Measurements from ENCODE around the gene PTPN2.
"Not testable (repeated sequence)": the region's sequence is repeated elsewhere in the genome, so short reads cannot be mapped to it uniquely, and the experiment has no call there.

PTPN2 gene

DNA sequence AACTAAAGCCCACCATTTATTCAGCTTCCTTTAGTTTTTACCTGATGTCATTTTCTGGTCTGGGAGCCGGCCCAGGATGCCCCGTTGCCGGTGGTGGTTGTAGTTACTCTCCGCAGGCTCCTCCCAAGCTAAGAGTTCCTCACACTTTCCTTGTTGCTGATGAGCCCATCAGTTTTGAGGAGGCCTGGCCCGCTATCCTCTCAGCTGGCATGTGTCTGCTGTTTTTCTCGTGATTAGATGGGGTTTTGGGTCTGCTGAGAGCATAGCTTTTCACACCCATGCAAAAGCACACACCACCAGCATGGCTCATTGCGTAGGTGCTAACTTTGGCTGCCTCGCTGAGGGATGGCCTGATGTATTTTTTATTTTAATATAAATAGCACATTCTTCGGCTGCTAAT is 109.1 kb downstream of the PTPN2 start:
- no peak for ATAC-seq (ENCODE audit: low read depth)
- Mint-ChIP-seq H3K4me1 (peaks cover 2% of the 10 kb centered on the region), H3K36me3 (no peaks in the 10 kb centered on the region), H3K4me3 (no peak overlapping the region), H3K27me3 (no peaks in the 10 kb centered on the region), H3K27ac (no peak overlapping the region), H3K9me3 (no peaks in the 10 kb centered on the region)
- no peak for DNase-seq (ENCODE audit: low spot score in 2 of 2)

DNA sequence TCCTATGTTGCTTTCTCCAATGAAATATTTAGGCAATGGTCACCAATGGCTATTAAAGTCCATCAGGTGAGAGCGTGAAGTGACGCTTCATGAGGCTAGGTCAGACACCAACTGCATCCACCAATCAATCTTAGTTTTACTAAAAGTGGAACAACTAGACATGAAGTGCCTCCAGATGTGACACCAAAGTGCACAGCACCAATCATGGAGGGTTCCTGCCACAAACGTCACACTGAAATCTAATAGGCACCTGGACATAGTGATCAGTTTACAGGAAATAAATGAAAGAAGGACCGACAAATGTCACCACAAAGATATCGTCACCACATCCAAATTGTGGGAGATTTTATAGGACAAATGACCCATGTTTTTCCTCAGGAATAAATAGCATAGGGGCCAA is 110.7 kb downstream of the PTPN2 start:
- Mint-ChIP-seq H3K27ac (no peak overlapping the region), H3K27me3 (no peaks in the 10 kb centered on the region), H3K4me1 (no peaks in the 10 kb centered on the region), H3K9me3 (no peaks in the 10 kb centered on the region), H3K36me3 (no peaks in the 10 kb centered on the region), H3K4me3 (no peak overlapping the region)
- ATAC-seq (ENCODE audit: low read depth) (no peak), DNase-seq (ENCODE audit: low spot score in 2 of 2) (no peak)

DNA sequence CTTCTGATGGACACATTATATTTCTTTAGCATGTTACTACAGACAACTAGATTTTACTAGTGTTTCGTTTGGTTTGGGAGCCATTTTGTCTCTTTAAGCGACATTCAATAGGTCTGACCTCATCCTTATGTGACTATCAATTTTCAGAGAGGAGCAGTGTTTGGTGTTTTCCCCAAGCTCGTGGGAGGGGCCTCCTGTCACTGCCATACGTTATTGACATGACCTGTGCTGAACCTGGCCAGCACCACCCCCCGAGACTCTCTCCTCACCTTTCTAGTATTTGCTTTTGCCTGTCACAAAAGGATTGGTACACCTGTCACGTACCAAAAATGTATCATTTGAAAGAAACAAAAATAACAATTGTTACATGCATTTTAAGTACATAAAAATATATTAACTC is 111.9 kb downstream of the PTPN2 start:
- no peaks in the 10 kb centered on the region for H3K27me3 Mint-ChIP-seq
- ATAC-seq (ENCODE audit: low read depth) (no peak), DNase-seq (ENCODE audit: low spot score in 2 of 2) (no peak)
- no peaks in the 10 kb centered on the region for H3K4me1 Mint-ChIP-seq
- H3K9me3 Mint-ChIP-seq: no peaks in the 10 kb centered on the region
- no peak overlapping the region for H3K27ac Mint-ChIP-seq
- H3K36me3 Mint-ChIP-seq: no peaks in the 10 kb centered on the region
- no peak overlapping the region for H3K4me3 Mint-ChIP-seq

DNA sequence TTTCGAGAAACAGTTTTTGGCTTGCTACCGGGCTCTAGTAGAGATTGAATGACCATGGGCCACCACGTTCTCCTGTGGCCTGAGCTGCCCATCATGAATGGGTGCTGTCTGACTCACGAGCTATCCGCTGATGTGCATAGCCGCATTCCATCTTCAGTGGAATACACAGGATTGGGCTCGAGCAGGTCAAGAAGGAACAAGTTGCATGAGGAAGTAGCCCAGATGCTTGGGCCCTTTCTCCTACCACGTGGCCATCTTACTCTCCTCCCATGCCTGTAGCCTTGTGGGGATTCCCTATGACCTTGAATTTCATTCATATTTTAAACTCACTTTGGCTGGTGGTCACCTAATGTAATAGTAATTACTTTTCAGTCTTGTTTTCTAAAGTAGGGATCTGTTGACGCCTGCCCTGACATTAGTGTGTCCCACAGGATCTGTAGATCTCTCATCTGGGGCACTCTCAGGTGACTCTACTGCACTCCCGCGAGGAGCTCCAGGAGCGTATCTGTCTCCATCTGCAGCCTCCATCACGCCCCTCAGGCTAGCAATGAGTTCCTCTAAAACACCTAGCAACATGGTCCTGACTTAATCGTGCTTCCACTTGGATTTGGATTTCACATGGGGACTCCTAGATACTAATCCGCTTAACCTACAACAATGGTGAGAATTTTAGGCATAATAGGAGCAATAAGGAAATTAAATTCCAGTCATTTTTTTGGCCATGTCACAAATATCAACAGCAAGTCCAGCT is 113.4 kb downstream of the PTPN2 start:
- H3K27me3 Mint-ChIP-seq: no peaks in the 10 kb centered on the region
- H3K4me1 Mint-ChIP-seq: no peaks in the 10 kb centered on the region
- no peaks in the 10 kb centered on the region for H3K36me3 Mint-ChIP-seq
- ATAC-seq (ENCODE audit: low read depth) (no peak), DNase-seq (ENCODE audit: low spot score in 2 of 2) (no peak)
- H3K27ac Mint-ChIP-seq: no peak overlapping the region
- no peak overlapping the region for H3K4me3 Mint-ChIP-seq
- H3K9me3 Mint-ChIP-seq: no peaks in the 10 kb centered on the region

DNA sequence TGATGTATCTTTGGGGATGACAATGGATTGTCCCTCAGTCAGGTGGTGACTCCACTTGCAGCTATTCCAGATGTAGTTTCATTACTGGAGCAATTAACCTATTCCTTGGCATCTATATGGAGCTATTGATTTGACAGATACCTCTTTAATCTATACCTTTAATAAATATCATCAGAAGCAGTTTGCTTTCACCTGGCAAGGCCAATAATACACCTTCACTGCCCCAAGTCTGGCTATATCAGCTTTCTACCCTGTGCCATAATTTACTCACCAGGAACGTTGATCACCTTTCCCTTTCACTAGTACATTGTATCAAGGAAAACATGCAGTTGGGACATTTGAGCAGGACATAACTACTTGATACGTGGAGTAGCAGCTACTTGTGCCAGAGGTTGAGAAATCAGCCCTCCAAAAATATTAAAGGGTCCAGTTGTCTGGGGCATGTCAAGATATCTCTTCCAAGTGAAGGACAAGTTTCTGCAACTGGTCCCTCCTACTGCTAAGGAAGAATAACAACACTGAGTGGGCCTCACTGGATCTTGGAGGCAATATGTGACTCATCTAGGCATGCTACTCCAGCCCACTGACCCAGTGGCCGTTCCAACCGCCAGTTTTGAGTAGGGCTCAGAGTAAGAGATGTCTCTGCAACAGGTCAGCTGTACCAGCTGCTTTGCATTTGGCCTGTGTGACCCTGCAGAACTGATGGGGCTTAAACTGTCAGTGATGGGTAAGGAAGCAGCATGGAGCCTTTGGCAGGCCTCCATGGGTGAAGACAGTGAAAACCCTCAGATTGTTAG is 114.2 kb downstream of the PTPN2 start:
- Mint-ChIP-seq H3K36me3 (no peaks in the 10 kb centered on the region), H3K27me3 (no peaks in the 10 kb centered on the region), H3K4me1 (no peaks in the 10 kb centered on the region), H3K27ac (no peak overlapping the region), H3K9me3 (no peaks in the 10 kb centered on the region), H3K4me3 (no peak overlapping the region)
- DNase-seq (ENCODE audit: low spot score in 2 of 2) (no peak), ATAC-seq (ENCODE audit: low read depth) (no peak)

DNA sequence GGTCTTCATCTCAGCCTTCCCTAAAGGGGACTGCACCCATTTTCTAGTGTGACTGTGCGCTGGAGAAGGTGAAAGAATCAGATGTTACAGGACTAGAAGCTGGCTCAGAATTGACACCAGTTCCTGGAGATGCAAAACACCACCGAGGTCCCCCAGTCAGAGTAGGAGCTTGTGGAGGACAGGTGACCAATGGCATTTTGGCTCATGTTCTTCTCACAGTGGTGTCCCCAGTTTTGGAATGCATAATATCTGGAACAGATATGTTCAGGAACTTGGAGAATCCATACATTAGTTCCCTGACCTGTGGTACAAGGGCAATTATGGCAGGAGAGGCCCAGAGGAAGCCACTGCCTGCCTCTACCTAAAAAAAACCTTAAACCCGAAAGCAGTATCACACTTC is 114.9 kb downstream of the PTPN2 start:
- Mint-ChIP-seq H3K36me3 (no peaks in the 10 kb centered on the region), H3K4me3 (no peak overlapping the region), H3K27ac (no peak overlapping the region), H3K9me3 (no peaks in the 10 kb centered on the region), H3K4me1 (no peaks in the 10 kb centered on the region), H3K27me3 (no peaks in the 10 kb centered on the region)
- no peak for ATAC-seq (ENCODE audit: low read depth)
- no peak for DNase-seq (ENCODE audit: low spot score in 2 of 2)

DNA sequence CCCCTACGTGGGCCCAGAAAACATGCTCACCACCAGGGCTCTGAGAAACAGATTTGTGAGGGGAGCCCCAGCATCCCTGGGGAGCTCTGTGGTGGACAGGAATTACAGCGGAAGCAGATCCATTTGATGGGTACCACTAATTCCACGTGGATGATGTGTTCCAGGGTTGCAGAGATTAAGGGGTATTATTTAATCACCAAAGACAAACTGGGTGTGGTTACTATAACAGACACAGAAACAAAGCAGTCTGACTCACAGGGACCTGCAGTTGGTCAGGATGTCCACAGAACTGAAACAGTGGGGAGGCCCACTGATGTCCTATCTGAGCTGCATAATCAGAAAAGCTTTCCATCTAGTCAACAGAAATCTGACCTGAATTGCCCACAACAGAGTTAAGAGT is 115.4 kb downstream of the PTPN2 start:
- H3K9me3 Mint-ChIP-seq: no peaks in the 10 kb centered on the region
- no peak overlapping the region for H3K27ac Mint-ChIP-seq
- ATAC-seq (ENCODE audit: low read depth): no peak

DNA sequence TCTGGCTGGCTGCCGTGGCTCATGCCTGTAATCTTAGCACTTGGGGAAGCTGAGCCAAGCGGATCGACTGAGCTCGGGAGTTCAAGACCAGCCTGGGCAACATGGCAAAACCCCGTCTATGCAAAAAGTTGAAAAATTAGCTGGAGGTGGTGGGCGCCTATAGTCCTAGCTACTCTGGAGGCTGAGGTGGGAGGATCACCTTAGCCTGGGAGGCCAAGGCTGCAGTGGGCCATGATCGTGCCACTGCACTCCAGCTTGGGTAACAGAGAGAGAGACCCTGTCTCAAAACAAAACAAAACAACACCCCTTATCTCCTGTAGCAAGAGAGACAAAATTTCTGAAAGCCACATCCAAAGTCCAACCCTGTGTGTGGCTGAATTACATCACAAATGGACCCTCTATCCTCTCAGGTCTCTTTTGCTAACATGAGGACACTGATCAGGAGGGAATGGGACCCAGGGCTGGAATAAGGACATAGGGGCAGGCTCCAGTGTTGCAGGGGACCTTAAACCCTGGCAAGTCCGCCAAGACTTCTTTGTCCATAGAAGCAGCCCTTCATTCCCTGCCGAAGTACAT is 116.4 kb downstream of the PTPN2 start:
- Mint-ChIP-seq H3K9me3 (no peaks in the 10 kb centered on the region), H3K27ac (no peak overlapping the region), H3K27me3 (peaks cover under 1% of the 10 kb centered on the region), H3K36me3 (no peaks in the 10 kb centered on the region), H3K4me1 (no peaks in the 10 kb centered on the region), H3K4me3 (no peak overlapping the region)
- no peak for ATAC-seq (ENCODE audit: low read depth)
- no peak for DNase-seq (ENCODE audit: low spot score in 2 of 2)

More for the DNA sequence above, 115.4 kb downstream of the PTPN2 start:
- Mint-ChIP-seq H3K4me3 (no peak overlapping the region), H3K36me3 (no peaks in the 10 kb centered on the region), H3K4me1 (no peaks in the 10 kb centered on the region), H3K27me3 (no peaks in the 10 kb centered on the region)
- DNase-seq (ENCODE audit: low spot score in 2 of 2): no peak

DNA sequence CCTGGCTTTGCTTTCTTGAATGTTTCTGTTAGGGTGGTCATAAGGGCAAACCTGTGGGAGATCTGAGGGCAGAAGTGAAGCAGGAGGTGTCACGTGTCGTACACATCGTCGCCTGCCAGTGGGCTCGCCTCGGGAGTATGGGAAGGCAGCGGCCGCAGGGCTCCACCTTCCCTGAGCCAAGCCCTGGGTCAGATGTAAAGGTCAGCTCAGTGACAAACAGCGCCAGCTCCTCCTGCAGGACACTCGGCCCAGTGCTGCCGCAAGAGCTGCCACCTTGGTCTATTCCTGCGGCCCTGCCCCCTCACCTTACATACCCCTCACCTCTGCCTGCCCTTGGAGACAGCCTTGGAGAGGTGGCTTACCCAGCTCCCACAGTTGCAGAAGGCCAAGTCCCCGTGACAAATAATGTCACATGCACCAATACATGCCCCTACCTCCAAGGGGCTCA is 117.0 kb downstream of the PTPN2 start:
- Mint-ChIP-seq H3K4me3 (no peak overlapping the region), H3K9me3 (no peaks in the 10 kb centered on the region), H3K27me3 (peaks cover 2% of the 10 kb centered on the region), H3K27ac (no peak overlapping the region), H3K4me1 (no peaks in the 10 kb centered on the region), H3K36me3 (no peaks in the 10 kb centered on the region)
- DNase-seq (ENCODE audit: low spot score in 2 of 2) (no peak), ATAC-seq (ENCODE audit: low read depth) (no peak)

DNA sequence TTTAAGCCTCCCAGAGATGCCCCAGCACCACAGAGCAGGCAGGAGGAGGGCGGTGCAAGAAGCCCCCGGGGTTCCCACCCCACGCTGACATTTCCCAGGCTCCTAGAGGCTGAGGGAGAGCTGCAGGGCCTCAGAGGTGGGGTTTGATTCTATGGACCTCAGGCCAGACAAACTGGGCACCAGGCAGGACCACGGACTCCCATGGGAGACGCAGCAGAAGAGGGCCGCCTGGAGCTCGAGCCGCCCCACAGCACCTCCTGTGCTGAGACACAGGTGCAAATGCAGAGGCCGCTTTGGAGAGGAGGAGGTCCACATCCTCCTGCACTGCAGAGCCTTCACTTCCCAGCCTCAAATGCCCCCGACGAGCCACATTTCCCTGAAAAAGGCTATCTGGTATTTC is 118.5 kb downstream of the PTPN2 start:
- no peaks in the 10 kb centered on the region for H3K4me1 Mint-ChIP-seq
- H3K4me3 Mint-ChIP-seq: no peak overlapping the region
- no peaks in the 10 kb centered on the region for H3K36me3 Mint-ChIP-seq
- ATAC-seq (ENCODE audit: low read depth) (no peak), DNase-seq (ENCODE audit: low spot score in 2 of 2) (no peak)
- no peak overlapping the region for H3K27ac Mint-ChIP-seq
- H3K27me3 Mint-ChIP-seq: peaks cover 2% of the 10 kb centered on the region
- H3K9me3 Mint-ChIP-seq: no peaks in the 10 kb centered on the region

DNA sequence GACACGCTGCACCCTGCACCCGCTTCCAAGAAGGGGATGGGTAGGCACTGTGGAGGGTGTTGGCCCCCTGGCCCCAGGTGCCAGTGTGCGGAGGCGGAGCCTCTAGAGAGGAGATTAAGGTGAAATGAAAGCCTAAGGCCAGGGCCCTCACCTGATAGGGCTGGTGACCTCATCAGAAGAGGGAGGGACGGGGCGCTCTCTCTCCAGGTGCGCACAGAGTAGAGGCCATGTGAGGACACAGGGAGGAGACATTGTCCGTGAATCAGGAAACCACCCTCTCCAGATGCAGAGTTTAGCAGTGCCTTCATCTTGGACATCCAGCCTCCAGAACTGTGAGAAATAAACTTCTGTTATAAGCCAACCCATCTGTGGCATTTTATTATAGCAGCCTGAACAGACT is 118.9 kb downstream of the PTPN2 start:
- H3K27ac Mint-ChIP-seq: no peak overlapping the region
- DNase-seq (ENCODE audit: low spot score in 2 of 2): no peak
- no peaks in the 10 kb centered on the region for H3K4me1 Mint-ChIP-seq
- ATAC-seq (ENCODE audit: low read depth): no peak
- H3K27me3 Mint-ChIP-seq: peaks cover 2% of the 10 kb centered on the region
- H3K4me3 Mint-ChIP-seq: no peak overlapping the region
- H3K36me3 Mint-ChIP-seq: no peaks in the 10 kb centered on the region
- no peaks in the 10 kb centered on the region for H3K9me3 Mint-ChIP-seq

DNA sequence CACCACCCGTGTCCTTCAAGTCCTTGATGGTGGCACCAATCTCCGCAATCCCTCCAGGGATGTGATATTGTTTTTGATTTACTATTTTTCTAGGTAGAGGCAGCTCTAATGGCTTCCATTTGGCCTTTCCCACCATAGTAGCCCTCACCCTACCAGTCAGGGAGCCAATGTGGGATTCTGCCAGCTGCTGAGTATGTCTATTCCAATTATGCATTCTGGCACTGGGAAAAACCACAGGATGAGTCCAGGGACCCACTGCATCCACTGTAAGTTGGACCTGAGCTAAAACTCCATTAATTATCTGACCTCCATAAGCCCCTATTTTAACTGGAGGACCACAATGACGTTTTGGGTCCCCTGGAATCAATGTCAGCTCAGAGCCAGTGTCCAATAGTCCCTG is 125.5 kb downstream of the PTPN2 start:
- ATAC-seq (ENCODE audit: low read depth); H3K27me3 Mint-ChIP-seq; DNase-seq (ENCODE audit: low spot score in 2 of 2); H3K4me1 Mint-ChIP-seq; H3K4me3 Mint-ChIP-seq; H3K27ac Mint-ChIP-seq; H3K9me3 Mint-ChIP-seq; H3K36me3 Mint-ChIP-seq: not testable (repeated sequence)

DNA sequence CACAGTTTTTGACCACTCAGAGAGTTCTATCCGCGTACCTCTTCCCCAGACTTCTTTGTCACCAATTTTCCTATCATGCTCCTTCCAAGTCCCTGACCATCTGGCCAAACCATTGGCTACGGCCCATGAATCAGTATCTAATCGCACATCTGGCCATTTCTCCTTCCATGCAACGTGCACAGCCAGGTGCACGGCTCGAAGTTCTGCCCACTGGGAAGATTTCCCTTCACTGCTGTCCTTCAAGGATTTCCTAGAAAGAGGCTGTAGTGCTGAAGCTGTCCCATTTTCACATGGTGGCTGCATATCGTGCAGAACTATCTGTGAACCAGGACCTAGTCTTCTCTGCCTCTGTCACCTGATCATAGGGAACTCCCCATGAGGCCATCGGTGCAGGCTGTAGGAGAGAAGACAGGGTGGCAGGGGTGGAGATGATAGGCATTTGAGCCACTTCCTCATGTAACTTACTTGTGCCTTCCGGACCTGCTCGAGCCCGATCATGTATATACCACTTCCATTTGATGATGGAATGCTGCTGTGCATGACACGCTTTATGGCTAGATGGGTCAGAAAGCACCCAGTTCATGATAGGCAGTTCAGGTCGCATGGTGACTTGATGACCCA is 127.3 kb downstream of the PTPN2 start:
- not testable (repeated sequence) for H3K9me3 Mint-ChIP-seq; H3K27ac Mint-ChIP-seq; H3K27me3 Mint-ChIP-seq; H3K4me1 Mint-ChIP-seq; DNase-seq (ENCODE audit: low spot score in 2 of 2); ATAC-seq (ENCODE audit: low read depth); H3K36me3 Mint-ChIP-seq; H3K4me3 Mint-ChIP-seq

DNA sequence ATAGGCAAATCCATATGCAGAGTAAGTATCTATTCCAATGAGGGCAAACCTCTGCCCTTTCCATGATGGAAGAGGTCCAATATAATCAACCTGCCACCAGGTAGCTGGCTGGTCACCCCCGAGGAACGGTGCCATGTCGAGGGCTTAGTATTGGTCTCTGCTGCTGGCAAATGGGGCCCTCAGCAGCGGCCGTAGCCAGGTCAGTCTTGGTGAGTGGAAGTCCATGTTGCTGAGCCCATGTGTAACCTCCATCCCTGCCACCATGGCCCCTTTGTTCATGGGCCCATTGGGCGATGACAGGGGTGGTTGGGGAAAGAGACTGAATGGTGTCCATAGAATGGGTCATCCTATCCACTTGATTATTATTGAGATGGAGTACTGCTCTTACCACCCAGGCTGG is 128.4 kb downstream of the PTPN2 start:
- not testable (repeated sequence) for H3K4me3 Mint-ChIP-seq; H3K9me3 Mint-ChIP-seq; H3K27ac Mint-ChIP-seq; H3K27me3 Mint-ChIP-seq; DNase-seq (ENCODE audit: low spot score in 2 of 2); ATAC-seq (ENCODE audit: low read depth); H3K4me1 Mint-ChIP-seq; H3K36me3 Mint-ChIP-seq
